ENCODE measurements around the gene SUN2.

The SUN2 gene

DNA sequence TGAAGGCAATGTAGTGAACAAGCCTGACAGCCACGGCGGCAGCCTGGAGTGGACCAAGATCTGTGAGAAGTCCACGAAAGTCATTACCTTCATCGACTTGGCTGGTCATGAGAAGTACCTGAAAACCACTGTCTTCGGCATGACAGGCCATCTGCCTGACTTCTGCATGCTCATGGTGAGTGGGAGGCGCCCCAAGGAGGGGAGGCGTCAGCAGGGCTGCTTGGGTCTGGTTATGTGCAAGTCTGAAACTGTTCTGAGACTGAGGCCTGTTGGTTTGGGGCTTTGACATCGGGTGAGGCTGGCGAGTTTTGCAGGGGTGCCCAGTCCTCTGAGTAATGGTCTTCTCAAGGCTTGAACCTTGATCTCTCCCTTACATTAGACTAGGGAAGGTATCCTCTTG lies 39.0 kb downstream of the SUN2 start:
- no CpG with 5 or more reads among the region's 9 CpGs for WGBS (ENCODE audit: insufficient coverage, insufficient read length)
- no peak overlapping the region for H3K27ac ChIP-seq (ENCODE audit: low read length)
- peaks cover 10% of the 10 kb centered on the region for H3K36me3 ChIP-seq (ENCODE audit: control insufficient read depth, insufficient read depth, low read length)
- H3K27me3 ChIP-seq (ENCODE audit: control insufficient read depth, insufficient read depth, low read length): no peaks in the 10 kb centered on the region
- no peaks in the 10 kb centered on the region for H3K9me3 ChIP-seq (ENCODE audit: control insufficient read depth, insufficient read depth, low read length)
- DNase-seq (ENCODE audit: low read depth, low spot score): no peak
- peaks cover 1% of the 10 kb centered on the region; the same call in 1 of the 2 replicates for H3K4me1 ChIP-seq (ENCODE audit: control insufficient read depth, insufficient read depth, low read length)
- no peak overlapping the region for H3K4me3 ChIP-seq (ENCODE audit: low read length)

DNA sequence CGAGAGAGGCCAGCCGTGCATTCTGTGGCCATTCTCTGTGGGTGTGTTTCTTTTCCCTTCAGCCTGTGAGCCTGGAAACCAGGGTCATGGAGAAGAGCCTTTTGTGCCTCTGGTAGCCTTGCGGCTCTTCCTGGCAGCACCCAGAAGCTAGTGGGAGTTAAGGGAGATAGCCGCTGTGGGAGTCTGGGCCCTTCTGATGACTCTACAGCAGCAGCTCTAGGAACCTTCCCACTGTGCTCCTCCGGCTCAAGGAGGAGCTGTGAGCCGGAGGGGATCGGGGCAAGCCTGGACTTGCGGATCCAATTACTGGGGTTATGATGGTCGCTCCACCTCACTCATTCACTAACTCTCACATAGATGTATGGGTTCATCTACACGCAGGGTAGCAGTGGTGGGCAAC lies 39.5 kb downstream of the SUN2 start:
- Histone ChIP-seq H3K36me3 (ENCODE audit: control insufficient read depth, insufficient read depth, low read length) (peaks cover 7% of the 10 kb centered on the region), H3K27me3 (ENCODE audit: control insufficient read depth, insufficient read depth, low read length) (no peaks in the 10 kb centered on the region), H3K4me1 (ENCODE audit: control insufficient read depth, insufficient read depth, low read length) (peaks cover 1% of the 10 kb centered on the region; the same call in 1 of the 2 replicates), H3K9me3 (ENCODE audit: control insufficient read depth, insufficient read depth, low read length) (no peaks in the 10 kb centered on the region), H3K4me3 (ENCODE audit: low read length) (no peak overlapping the region), H3K27ac (ENCODE audit: low read length) (no peak overlapping the region)
- WGBS (ENCODE audit: insufficient coverage, insufficient read length): no CpG with 5 or more reads among the region's 10 CpGs
- no peak for DNase-seq (ENCODE audit: low read depth, low spot score)

DNA sequence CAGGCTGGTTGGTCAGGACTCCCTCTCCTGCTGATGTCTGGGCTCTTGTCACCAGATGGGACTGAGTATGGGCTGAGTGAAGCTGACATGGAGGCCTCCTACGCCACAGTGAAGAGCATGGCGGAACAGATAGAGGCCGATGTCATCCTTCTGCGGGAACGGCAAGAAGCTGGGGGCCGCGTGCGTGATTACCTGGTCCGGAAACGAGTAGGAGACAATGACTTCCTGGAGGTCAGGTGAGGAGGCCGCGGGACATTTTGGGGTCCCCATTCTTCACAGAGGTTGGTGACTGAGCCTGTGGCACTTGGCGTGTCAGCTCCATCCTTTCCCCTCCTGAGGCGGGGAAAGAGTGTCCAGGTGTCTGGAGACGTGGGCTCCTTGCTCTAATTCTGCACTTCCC lies 39.9 kb downstream of the SUN2 start:
- H3K36me3 ChIP-seq (ENCODE audit: control insufficient read depth, insufficient read depth, low read length): peaks cover 7% of the 10 kb centered on the region
- no peak overlapping the region for H3K4me3 ChIP-seq (ENCODE audit: low read length)
- H3K27ac ChIP-seq (ENCODE audit: low read length): no peak overlapping the region
- DNase-seq (ENCODE audit: low read depth, low spot score): no peak
- no peaks in the 10 kb centered on the region for H3K27me3 ChIP-seq (ENCODE audit: control insufficient read depth, insufficient read depth, low read length)
- no CpG with 5 or more reads among the region's 15 CpGs for WGBS (ENCODE audit: insufficient coverage, insufficient read length)
- H3K4me1 ChIP-seq (ENCODE audit: control insufficient read depth, insufficient read depth, low read length): peaks cover 1% of the 10 kb centered on the region; the same call in 1 of the 2 replicates
- H3K9me3 ChIP-seq (ENCODE audit: control insufficient read depth, insufficient read depth, low read length): no peaks in the 10 kb centered on the region

DNA sequence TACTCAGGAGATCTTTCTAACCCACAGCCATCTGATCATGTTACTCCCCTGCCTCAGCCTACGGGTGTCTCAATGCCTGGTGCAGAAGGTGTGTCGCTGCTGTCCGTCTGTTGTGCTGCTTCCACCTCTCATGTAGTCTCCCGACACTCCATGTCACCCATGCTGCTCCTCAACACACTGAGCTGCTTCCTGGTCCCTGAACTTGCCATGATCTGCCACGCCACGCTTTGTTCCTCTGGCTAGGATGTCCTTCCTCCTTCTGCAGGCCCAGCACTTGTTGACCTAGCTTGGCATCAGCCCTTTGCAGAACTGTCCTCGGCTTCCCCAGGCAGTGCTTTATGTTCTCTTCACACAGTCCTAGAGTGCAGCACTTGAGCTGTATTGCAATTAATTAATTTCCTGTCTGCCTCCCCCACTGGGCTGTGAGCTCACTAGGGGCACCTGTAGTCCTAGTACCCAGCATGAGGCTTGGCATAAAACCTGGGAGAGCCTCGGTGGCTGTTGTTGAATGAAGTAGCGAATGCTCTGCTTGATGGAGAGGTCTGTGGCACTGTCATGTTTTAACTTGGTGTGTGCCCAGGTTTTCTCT lies 40.5 kb downstream of the SUN2 start:
- H3K27me3 ChIP-seq (ENCODE audit: control insufficient read depth, insufficient read depth, low read length): no peaks in the 10 kb centered on the region
- H3K4me3 ChIP-seq (ENCODE audit: low read length): no peak overlapping the region
- no CpG with 5 or more reads among the region's 9 CpGs for WGBS (ENCODE audit: insufficient coverage, insufficient read length)
- DNase-seq (ENCODE audit: low read depth, low spot score): no peak
- no peaks in the 10 kb centered on the region for H3K9me3 ChIP-seq (ENCODE audit: control insufficient read depth, insufficient read depth, low read length)
- peaks cover 7% of the 10 kb centered on the region for H3K36me3 ChIP-seq (ENCODE audit: control insufficient read depth, insufficient read depth, low read length)
- peaks cover 1% of the 10 kb centered on the region; the same call in 1 of the 2 replicates for H3K4me1 ChIP-seq (ENCODE audit: control insufficient read depth, insufficient read depth, low read length)
- no peak overlapping the region for H3K27ac ChIP-seq (ENCODE audit: low read length)

GRCh38 chr22:38713921-38714320 lies 41.9 kb downstream of the SUN2 start:
- no peaks in the 10 kb centered on the region for H3K27me3 ChIP-seq (ENCODE audit: control insufficient read depth, insufficient read depth, low read length)
- no peak overlapping the region for H3K27ac ChIP-seq (ENCODE audit: low read length)
- H3K9me3 ChIP-seq (ENCODE audit: control insufficient read depth, insufficient read depth, low read length): no peaks in the 10 kb centered on the region
- DNase-seq (ENCODE audit: low read depth, low spot score): no peak
- no CpG with 5 or more reads among the region's 8 CpGs for WGBS (ENCODE audit: insufficient coverage, insufficient read length)
- H3K4me3 ChIP-seq (ENCODE audit: low read length): no peak overlapping the region
- peaks cover 7% of the 10 kb centered on the region for H3K36me3 ChIP-seq (ENCODE audit: control insufficient read depth, insufficient read depth, low read length)
- peaks cover 1% of the 10 kb centered on the region; the same call in 1 of the 2 replicates for H3K4me1 ChIP-seq (ENCODE audit: control insufficient read depth, insufficient read depth, low read length)

DNA sequence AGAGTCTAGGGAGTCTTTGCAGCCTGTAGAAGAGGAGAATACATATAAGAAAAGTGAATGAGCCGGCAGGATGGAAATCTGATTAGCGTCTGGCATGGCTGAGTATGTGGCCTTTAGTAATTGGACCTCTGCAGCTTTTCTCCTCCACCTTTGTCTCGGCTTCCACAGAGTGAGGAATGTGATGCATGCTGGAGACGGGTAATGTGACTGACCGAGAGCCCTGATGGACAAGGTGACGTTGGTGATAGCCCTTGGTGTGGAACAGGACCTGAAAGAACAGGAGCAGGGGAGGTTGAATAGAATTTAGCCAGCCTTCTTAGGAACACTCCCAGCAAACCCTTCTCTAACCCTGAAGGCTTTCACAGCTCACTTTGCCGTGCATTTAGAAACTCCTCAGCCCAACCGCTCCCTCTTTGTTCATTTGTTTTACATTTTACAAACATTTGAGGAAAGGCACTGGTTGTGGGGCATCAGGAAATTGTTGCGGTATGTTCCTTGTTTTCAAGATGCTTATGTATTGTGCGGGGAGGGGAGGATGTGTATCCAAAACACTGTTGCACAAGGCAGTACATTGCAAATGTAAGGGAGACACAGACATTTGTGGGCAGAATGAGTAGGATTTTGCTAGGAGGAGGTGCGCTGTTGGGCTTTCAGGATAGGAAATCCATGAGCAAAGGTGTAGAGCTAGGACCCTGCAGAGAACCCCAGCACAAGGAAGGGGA lies 43.2 kb downstream of the SUN2 start:
- Histone ChIP-seq H3K27ac (ENCODE audit: low read length) (no peak overlapping the region), H3K27me3 (ENCODE audit: control insufficient read depth, insufficient read depth, low read length) (no peaks in the 10 kb centered on the region), H3K4me3 (ENCODE audit: low read length) (no peak overlapping the region), H3K4me1 (ENCODE audit: control insufficient read depth, insufficient read depth, low read length) (peaks cover 1% of the 10 kb centered on the region; the same call in 1 of the 2 replicates), H3K9me3 (ENCODE audit: control insufficient read depth, insufficient read depth, low read length) (no peaks in the 10 kb centered on the region), H3K36me3 (ENCODE audit: control insufficient read depth, insufficient read depth, low read length) (peaks cover 7% of the 10 kb centered on the region)
- WGBS (ENCODE audit: insufficient coverage, insufficient read length): no CpG with 5 or more reads among the region's 11 CpGs
- no peak for DNase-seq (ENCODE audit: low read depth, low spot score)

GRCh38 chr22:38710866-38711265 lies 44.9 kb downstream of the SUN2 start:
- no peaks in the 10 kb centered on the region for H3K9me3 ChIP-seq (ENCODE audit: control insufficient read depth, insufficient read depth, low read length)
- H3K4me1 ChIP-seq (ENCODE audit: control insufficient read depth, insufficient read depth, low read length): peaks cover 1% of the 10 kb centered on the region; the same call in 1 of the 2 replicates
- DNase-seq (ENCODE audit: low read depth, low spot score): no peak
- H3K4me3 ChIP-seq (ENCODE audit: low read length): no peak overlapping the region
- no peak overlapping the region for H3K27ac ChIP-seq (ENCODE audit: low read length)
- WGBS (ENCODE audit: insufficient coverage, insufficient read length): no CpG with 5 or more reads among the region's 3 CpGs
- H3K27me3 ChIP-seq (ENCODE audit: control insufficient read depth, insufficient read depth, low read length): no peaks in the 10 kb centered on the region
- peaks cover under 1% of the 10 kb centered on the region; the same call in 1 of the 2 replicates for H3K36me3 ChIP-seq (ENCODE audit: control insufficient read depth, insufficient read depth, low read length)

DNA sequence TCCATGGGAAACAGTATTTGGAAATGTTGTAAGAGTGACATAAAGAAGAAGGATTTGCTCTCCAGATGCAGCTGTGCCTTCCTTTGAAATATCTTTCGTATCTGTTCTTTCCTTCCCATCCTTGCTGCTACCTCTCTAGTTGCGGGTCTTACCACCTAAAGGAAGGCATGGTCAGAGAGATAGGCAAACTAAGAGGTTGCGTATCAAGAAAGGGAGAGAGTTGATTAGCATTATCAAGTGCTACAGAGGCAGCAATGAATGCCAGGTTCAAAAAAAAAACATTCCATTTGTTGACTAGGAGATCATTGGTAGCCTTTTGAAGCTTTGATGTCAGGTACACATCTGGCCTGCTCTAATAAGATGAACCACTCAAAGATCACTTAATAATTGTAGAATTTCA lies 45.4 kb downstream of the SUN2 start:
- WGBS (ENCODE audit: insufficient coverage, insufficient read length): no CpG with 5 or more reads among the region's 3 CpGs
- no peaks in the 10 kb centered on the region for H3K36me3 ChIP-seq (ENCODE audit: control insufficient read depth, insufficient read depth, low read length)
- no peak overlapping the region for H3K4me3 ChIP-seq (ENCODE audit: low read length)
- no peaks in the 10 kb centered on the region for H3K9me3 ChIP-seq (ENCODE audit: control insufficient read depth, insufficient read depth, low read length)
- DNase-seq (ENCODE audit: low read depth, low spot score): no peak
- H3K4me1 ChIP-seq (ENCODE audit: control insufficient read depth, insufficient read depth, low read length): peaks cover 1% of the 10 kb centered on the region; the same call in 1 of the 2 replicates
- no peaks in the 10 kb centered on the region for H3K27me3 ChIP-seq (ENCODE audit: control insufficient read depth, insufficient read depth, low read length)
- no peak overlapping the region for H3K27ac ChIP-seq (ENCODE audit: low read length)

DNA sequence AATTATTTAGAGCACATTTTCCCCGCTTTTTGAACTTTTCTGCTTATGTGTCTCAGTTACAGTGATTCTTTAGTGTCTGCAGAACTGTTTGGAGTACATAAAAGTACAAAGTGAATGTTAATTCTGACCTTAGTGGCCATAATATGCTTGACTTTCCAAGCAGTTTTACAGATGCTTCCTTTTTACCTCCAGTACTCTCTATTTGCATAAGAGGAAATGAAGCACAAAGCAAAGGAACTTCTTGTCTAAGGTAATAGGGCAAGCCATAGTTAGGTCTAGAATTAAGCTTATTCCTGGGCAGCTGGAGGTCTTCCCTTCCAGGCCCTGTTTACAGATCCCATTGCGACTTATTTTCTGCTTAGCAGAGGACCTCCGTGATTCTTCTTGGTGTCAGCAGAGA lies 46.5 kb downstream of the SUN2 start:
- Histone ChIP-seq H3K27ac (ENCODE audit: low read length) (no peak overlapping the region), H3K4me3 (ENCODE audit: low read length) (no peak overlapping the region), H3K27me3 (ENCODE audit: control insufficient read depth, insufficient read depth, low read length) (no peaks in the 10 kb centered on the region), H3K36me3 (ENCODE audit: control insufficient read depth, insufficient read depth, low read length) (no peaks in the 10 kb centered on the region), H3K9me3 (ENCODE audit: control insufficient read depth, insufficient read depth, low read length) (no peaks in the 10 kb centered on the region), H3K4me1 (ENCODE audit: control insufficient read depth, insufficient read depth, low read length) (peaks cover 1% of the 10 kb centered on the region; the same call in 1 of the 2 replicates)
- no peak for DNase-seq (ENCODE audit: low read depth, low spot score)
- WGBS (ENCODE audit: insufficient coverage, insufficient read length): no CpG with 5 or more reads among the region's 3 CpGs

DNA sequence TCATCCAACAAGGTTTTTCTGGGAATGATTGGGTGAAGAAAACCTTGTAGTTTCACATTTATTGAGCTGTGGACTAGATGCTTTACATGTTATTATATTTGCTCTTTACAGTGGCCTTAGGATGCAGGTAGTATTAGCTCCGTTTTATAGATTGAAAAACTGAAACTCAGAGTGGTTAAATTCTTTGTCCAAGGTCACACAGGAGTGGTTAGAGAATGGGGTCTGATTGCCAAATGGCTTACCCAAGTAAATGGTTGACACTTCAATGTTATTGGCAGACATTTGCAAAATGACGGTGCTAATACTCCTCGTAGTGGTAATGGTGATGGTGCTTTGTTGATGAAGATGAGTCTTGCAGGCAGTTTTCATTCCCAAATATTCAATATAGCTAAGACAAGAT lies 47.8 kb downstream of the SUN2 start:
- H3K36me3 ChIP-seq (ENCODE audit: control insufficient read depth, insufficient read depth, low read length): no peaks in the 10 kb centered on the region
- no peak overlapping the region for H3K4me3 ChIP-seq (ENCODE audit: low read length)
- no peak overlapping the region for H3K27ac ChIP-seq (ENCODE audit: low read length)
- H3K27me3 ChIP-seq (ENCODE audit: control insufficient read depth, insufficient read depth, low read length): no peaks in the 10 kb centered on the region
- no peaks in the 10 kb centered on the region for H3K9me3 ChIP-seq (ENCODE audit: control insufficient read depth, insufficient read depth, low read length)
- peaks cover 1% of the 10 kb centered on the region; the same call in 1 of the 2 replicates for H3K4me1 ChIP-seq (ENCODE audit: control insufficient read depth, insufficient read depth, low read length)
- no peak for DNase-seq (ENCODE audit: low read depth, low spot score)
- no CpG with 5 or more reads among the region's 3 CpGs for WGBS (ENCODE audit: insufficient coverage, insufficient read length)
